Parathyroid adenoma (tissue), 2 donors: Measurements from ENCODE around the gene UGT1A3.

Source experiments
- H2AFZ ChIP-seq: fragments of 300-600 bp; sonication (generic); one replicate; pipeline ENCODE4 v1.7.0; 2017; ENCODE audit warnings: antibody characterized with exemption, mild to moderate bottlenecking
- H3K27ac ChIP-seq: fragments of 300-600 bp; sonication (generic); one replicate; pipeline ENCODE4 v1.7.0; 2017
- H3K27me3 ChIP-seq: fragments of 300-600 bp; sonication (generic); one replicate; pipeline ENCODE4 v1.7.0; 2017; ENCODE audit warnings: low read length; ENCODE audit not compliant: control insufficient read depth, insufficient read depth
- H3K36me3 ChIP-seq: fragments of 300-600 bp; sonication (generic); one replicate; pipeline ENCODE4 v1.7.0; 2017; ENCODE audit warnings: low read length; ENCODE audit not compliant: control insufficient read depth, insufficient read depth
- H3K4me1 ChIP-seq: fragments of 300-600 bp; sonication (generic); one replicate; pipeline ENCODE4 v1.7.0; 2017; ENCODE audit warnings: control low read depth
- H3K4me2 ChIP-seq: fragments of 300-600 bp; sonication (generic); one replicate; pipeline ENCODE4 v1.7.0; 2017; ENCODE audit warnings: low read length
- H3K4me3 ChIP-seq: fragments of 300-600 bp; sonication (generic); one replicate; pipeline ENCODE4 v1.7.0; 2017; ENCODE audit warnings: low read depth, low read length
- H3K79me2 ChIP-seq: fragments of 300-600 bp; sonication (generic); one replicate; pipeline ENCODE4 v1.7.0; 2017; ENCODE audit warnings: control low read depth
- H3K9ac ChIP-seq: fragments of 300-600 bp; sonication (generic); one replicate; pipeline ENCODE4 v1.7.0; 2017; ENCODE audit warnings: mild to moderate bottlenecking
- H3K9me3 ChIP-seq: fragments of 300-600 bp; sonication (generic); one replicate; pipeline ENCODE4 v1.7.0; 2017; ENCODE audit warnings: low read length; ENCODE audit not compliant: control insufficient read depth
- TF ChIP-seq, protein P1 (sequence below): fragments of 300-600 bp; sonication (generic); IDR thresholded peaks from one replicate; pipeline ENCODE4 v1.7.0; 2017; ENCODE audit warnings: antibody characterized with exemption, mild to moderate bottlenecking
- donor health status: primary hyperparathyroidism.

UGT1A3 gene

GRCh38 chr2:233772583-233772982 is 43.7 kb downstream of the UGT1A3 start:
- H3K9ac ChIP-seq, result no peak overlapping the region
- no peaks in the 10 kb centered on the region for H3K9me3 ChIP-seq
- no peaks in the 10 kb centered on the region for H3K36me3 ChIP-seq
- H3K27me3 ChIP-seq, result no peaks in the 10 kb centered on the region
- H3K4me2 ChIP-seq, result no peak overlapping the region
- TF ChIP-seq, protein P1, sequence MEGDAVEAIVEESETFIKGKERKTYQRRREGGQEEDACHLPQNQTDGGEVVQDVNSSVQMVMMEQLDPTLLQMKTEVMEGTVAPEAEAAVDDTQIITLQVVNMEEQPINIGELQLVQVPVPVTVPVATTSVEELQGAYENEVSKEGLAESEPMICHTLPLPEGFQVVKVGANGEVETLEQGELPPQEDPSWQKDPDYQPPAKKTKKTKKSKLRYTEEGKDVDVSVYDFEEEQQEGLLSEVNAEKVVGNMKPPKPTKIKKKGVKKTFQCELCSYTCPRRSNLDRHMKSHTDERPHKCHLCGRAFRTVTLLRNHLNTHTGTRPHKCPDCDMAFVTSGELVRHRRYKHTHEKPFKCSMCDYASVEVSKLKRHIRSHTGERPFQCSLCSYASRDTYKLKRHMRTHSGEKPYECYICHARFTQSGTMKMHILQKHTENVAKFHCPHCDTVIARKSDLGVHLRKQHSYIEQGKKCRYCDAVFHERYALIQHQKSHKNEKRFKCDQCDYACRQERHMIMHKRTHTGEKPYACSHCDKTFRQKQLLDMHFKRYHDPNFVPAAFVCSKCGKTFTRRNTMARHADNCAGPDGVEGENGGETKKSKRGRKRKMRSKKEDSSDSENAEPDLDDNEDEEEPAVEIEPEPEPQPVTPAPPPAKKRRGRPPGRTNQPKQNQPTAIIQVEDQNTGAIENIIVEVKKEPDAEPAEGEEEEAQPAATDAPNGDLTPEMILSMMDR, result no peak
- no peaks in the 10 kb centered on the region for H3K79me2 ChIP-seq
- no peak overlapping the region for H3K27ac ChIP-seq
- no peak overlapping the region for H3K4me3 ChIP-seq
- H3K4me1 ChIP-seq, result no peaks in the 10 kb centered on the region
- H2AFZ ChIP-seq, result no peak overlapping the region

DNA sequence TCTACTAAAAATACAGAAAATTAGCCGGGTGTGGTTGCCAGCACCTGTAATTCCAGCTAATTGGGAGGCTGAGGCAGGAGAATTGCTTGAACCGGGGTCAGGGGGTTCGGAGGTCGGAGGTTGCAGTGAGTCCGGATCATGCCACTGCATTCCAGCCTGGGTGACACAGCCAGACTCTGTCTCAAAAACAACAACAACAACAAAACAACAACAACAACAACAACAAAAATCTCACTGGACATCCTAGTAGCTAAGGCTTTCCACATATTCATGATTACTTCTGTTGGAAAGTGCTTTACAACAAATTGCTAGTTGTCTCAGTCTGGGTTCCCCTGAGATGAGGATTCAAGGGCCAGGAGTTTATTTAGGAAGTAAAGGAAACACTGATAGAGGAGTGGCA is 45.0 kb downstream of the UGT1A3 start:
- Histone ChIP-seq H3K27ac (no peak overlapping the region), H3K4me2 (no peak overlapping the region), H3K79me2 (no peaks in the 10 kb centered on the region), H3K36me3 (no peaks in the 10 kb centered on the region), H3K9ac (no peak overlapping the region), H3K27me3 (no peaks in the 10 kb centered on the region), H3K4me1 (no peaks in the 10 kb centered on the region), H3K4me3 (no peak overlapping the region), H3K9me3 (no peaks in the 10 kb centered on the region), H2AFZ (no peak overlapping the region)
- TF ChIP-seq, protein P1, result no peak

DNA sequence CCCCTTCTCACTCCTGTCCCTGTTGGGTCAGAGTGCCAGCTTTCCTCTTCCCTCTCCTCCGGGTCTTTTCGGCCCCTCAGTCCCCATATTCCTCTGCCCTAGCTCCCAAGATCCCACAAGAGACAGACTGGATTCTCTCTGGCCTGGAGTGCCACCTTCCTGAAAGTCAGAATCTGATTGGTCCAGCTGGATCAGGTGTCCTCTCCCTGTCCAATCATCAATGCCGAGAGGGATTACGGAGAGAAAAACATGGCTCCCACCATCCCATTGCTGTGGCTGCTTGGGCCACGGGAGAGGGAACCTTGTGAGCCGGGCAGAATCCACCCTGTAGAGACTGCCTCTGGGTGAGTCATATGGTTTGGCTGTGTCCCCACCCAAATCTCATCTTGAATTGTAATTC is 46.6 kb downstream of the UGT1A3 start:
- TF ChIP-seq, protein P1, result no peak

DNA sequence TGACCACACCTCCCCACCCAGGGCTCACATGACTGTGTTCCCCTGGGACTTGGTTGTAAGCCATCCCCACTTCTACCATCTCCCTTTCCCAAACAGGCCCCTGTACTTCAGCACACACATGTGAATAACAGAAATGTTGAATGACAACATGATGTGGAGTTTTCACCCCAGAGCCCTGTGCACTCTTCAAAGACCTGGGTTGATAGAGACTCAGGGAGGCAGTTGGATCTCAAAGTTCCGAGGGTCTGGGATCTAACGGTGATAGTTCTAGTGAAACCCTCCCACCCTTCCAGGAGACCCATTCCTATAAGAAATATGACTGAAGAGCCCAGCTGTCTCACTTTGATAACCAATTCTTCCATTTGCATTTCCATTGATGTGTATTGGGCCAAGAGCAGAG is 49.2 kb downstream of the UGT1A3 start, which contains the start of gene MROH2A:
MROH2A (plus strand) TSS at position 301 of the 400 bp plus-strand sequence. CDS start 1,029 bp downstream, outside the sequence.
- no peak within 1 kb of the TSS for H3K9ac ChIP-seq
- H3K4me2 ChIP-seq, result no peak within 1 kb of the TSS
- TF ChIP-seq, protein P1, result no peak
- H3K27ac ChIP-seq, result no peak within 1 kb of the TSS
- no peaks in the 10 kb centered on the region for H3K4me1 ChIP-seq
- no peak within 1 kb of the TSS for H3K4me3 ChIP-seq
- H3K27me3 ChIP-seq, result no peaks in the 10 kb centered on the region
- no peaks in the 10 kb centered on the region for H3K79me2 ChIP-seq
- H3K9me3 ChIP-seq, result no peaks in the 10 kb centered on the region
- no peaks in the 10 kb centered on the region for H3K36me3 ChIP-seq
- H2AFZ ChIP-seq, result no peak within 1 kb of the TSS

More for the DNA sequence above, 46.6 kb downstream of the UGT1A3 start:
- no peaks in the 10 kb centered on the region for H3K79me2 ChIP-seq
- H3K4me1 ChIP-seq, result no peaks in the 10 kb centered on the region
- H2AFZ ChIP-seq, result no peak overlapping the region
- H3K36me3 ChIP-seq, result no peaks in the 10 kb centered on the region
- no peak overlapping the region for H3K4me3 ChIP-seq
- H3K4me2 ChIP-seq, result no peak overlapping the region
- H3K27ac ChIP-seq, result no peak overlapping the region
- no peaks in the 10 kb centered on the region for H3K27me3 ChIP-seq
- no peaks in the 10 kb centered on the region for H3K9me3 ChIP-seq
- H3K9ac ChIP-seq, result no peak overlapping the region

DNA sequence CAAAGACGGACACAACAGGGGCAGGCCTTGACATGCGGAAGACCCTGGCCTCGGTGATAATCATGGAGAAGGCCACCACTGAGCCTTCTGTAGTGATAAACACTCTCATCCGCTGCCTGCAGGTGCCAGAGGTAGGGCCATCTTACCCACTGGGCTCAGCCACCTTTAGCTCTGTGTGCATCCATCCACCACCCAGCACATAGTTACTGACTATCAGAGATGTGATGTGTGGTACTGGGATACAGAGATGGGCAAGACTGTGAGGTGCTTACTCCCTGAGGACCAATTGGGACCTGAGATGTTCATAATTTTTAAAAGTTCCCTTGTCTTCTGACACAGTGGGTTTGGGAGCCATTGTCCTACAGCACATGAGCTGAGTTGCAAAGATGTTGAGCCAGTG is 50.9 kb downstream of the UGT1A3 start:
- no peak overlapping the region for H2AFZ ChIP-seq
- TF ChIP-seq, protein P1, result no peak
- H3K9me3 ChIP-seq, result no peaks in the 10 kb centered on the region
- no peaks in the 10 kb centered on the region for H3K4me1 ChIP-seq
- H3K27me3 ChIP-seq, result no peaks in the 10 kb centered on the region
- H3K79me2 ChIP-seq, result no peaks in the 10 kb centered on the region
- H3K4me2 ChIP-seq, result no peak overlapping the region
- H3K27ac ChIP-seq, result no peak overlapping the region
- H3K4me3 ChIP-seq, result no peak overlapping the region
- H3K9ac ChIP-seq, result no peak overlapping the region
- no peaks in the 10 kb centered on the region for H3K36me3 ChIP-seq
